ENCODE results near the gene FZD1.

FZD1 gene

DNA sequence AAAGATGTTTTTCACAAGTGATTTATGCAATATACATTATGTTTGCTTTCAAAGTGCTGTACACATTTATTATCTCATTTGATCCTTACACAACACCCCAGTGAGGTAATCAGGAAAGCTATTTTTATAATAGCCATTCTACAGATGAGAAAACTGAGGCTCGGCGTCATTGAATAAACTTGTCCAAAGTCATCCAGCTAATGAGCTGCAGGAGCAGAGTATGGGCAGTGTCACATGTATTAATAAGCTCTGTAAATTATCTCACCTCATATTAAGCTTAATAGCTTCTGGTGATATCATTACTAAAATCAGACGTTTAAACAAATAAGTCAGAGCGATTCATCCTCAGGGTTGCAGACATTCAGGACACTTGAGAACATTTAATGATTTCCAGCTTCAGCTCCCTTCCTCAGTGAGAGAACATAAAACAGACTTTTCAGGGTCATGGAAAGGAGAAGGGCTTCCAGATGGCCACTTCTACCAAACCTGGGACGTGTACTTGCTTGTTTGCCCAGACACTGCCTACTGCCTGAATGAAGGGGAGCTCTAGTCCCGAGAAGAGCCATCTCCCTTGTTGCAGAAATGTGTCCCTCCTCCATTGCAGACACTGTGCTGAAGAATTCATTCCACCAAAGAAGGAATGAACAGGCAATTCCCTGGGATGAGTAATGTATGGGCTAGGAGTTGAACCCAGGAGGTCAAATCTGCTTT lies 20.5 kb upstream of the FZD1 start:
- H3K9ac ChIP-seq (ENCODE audit: low read length) = no peak overlapping the region
- no peaks in the 10 kb centered on the region for H3K36me3 ChIP-seq (ENCODE audit: control insufficient read depth, insufficient read depth, low read length)
- no peak overlapping the region for H3K27ac ChIP-seq (ENCODE audit: low read depth, low read length)
- no peaks in the 10 kb centered on the region for H3K27me3 ChIP-seq (ENCODE audit: control insufficient read depth, insufficient read depth, low read length)
- H3K4me1 ChIP-seq (ENCODE audit: control insufficient read depth, insufficient read depth, low read length) = no peaks in the 10 kb centered on the region
- H3K4me3 ChIP-seq (ENCODE audit: low read length) = no peak overlapping the region

GRCh38 chr7:91247500-91247899 lies 16.7 kb upstream of the FZD1 start:
- no peaks in the 10 kb centered on the region for H3K27me3 ChIP-seq (ENCODE audit: control insufficient read depth, insufficient read depth, low read length)
- H3K4me3 ChIP-seq (ENCODE audit: low read length) = no peak overlapping the region
- no peak overlapping the region for H3K27ac ChIP-seq (ENCODE audit: low read depth, low read length)
- H3K4me1 ChIP-seq (ENCODE audit: control insufficient read depth, insufficient read depth, low read length) = no peaks in the 10 kb centered on the region
- H3K9ac ChIP-seq (ENCODE audit: low read length) = no peak overlapping the region
- no peaks in the 10 kb centered on the region for H3K36me3 ChIP-seq (ENCODE audit: control insufficient read depth, insufficient read depth, low read length)

DNA sequence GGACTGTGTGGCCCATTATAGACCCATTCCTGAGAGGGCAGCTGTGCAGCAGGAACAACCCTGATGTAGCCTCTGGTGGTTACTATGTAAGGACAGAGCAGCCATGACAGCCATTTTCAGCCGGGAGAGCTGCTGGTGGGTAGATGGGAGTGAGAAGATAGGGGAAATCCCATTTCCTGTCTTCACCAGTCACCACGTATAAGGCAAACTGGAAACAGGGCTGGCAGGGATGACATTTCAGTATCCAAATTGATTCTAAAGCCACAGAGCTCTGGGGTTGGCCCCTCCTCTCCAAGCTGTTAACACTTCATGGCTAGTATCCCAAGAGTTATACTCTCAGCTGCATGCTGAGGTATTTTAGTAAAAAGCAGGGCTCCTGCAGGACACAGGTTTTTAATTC lies 15.2 kb upstream of the FZD1 start:
- Histone ChIP-seq H3K4me1 (ENCODE audit: control insufficient read depth, insufficient read depth, low read length) (no peaks in the 10 kb centered on the region), H3K4me3 (ENCODE audit: low read length) (no peak overlapping the region), H3K9ac (ENCODE audit: low read length) (no peak overlapping the region), H3K27ac (ENCODE audit: low read depth, low read length) (no peak overlapping the region), H3K36me3 (ENCODE audit: control insufficient read depth, insufficient read depth, low read length) (no peaks in the 10 kb centered on the region), H3K27me3 (ENCODE audit: control insufficient read depth, insufficient read depth, low read length) (no peaks in the 10 kb centered on the region)

- Histone ChIP-seq H3K9ac (ENCODE audit: low read length) (no peak overlapping the region), H3K27ac (ENCODE audit: low read depth, low read length) (no peak overlapping the region), H3K4me1 (ENCODE audit: control insufficient read depth, insufficient read depth, low read length) (no peaks in the 10 kb centered on the region), H3K27me3 (ENCODE audit: control insufficient read depth, insufficient read depth, low read length) (no peaks in the 10 kb centered on the region), H3K4me3 (ENCODE audit: low read length) (no peak overlapping the region), H3K36me3 (ENCODE audit: control insufficient read depth, insufficient read depth, low read length) (no peaks in the 10 kb centered on the region)
Measured at GRCh38 chr7:91249506-91250233, 14.6 kb upstream of the FZD1 start.

DNA sequence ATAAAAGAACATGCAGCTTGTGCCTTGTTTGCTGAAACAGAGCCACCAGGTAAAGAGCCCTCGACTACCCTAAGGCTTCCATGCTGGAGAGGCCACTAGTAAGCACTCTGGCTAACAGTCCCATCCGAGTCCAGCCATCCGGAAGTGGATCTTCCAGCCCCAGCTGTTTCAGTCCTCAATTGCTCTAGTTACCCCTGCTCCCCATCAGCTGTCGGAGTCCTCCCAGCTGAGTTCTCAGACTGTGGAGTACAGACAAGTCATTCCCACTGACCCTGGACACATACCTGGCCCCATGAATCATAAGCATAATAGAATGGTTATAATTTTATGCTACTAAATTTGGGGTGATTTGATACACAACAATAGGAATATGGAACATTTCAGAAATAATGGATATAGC lies 13.5 kb upstream of the FZD1 start:
- Histone ChIP-seq H3K27me3 (ENCODE audit: control insufficient read depth, insufficient read depth, low read length) (no peaks in the 10 kb centered on the region), H3K36me3 (ENCODE audit: control insufficient read depth, insufficient read depth, low read length) (no peaks in the 10 kb centered on the region), H3K9ac (ENCODE audit: low read length) (no peak overlapping the region), H3K27ac (ENCODE audit: low read depth, low read length) (no peak overlapping the region), H3K4me1 (ENCODE audit: control insufficient read depth, insufficient read depth, low read length) (no peaks in the 10 kb centered on the region), H3K4me3 (ENCODE audit: low read length) (no peak overlapping the region)

DNA sequence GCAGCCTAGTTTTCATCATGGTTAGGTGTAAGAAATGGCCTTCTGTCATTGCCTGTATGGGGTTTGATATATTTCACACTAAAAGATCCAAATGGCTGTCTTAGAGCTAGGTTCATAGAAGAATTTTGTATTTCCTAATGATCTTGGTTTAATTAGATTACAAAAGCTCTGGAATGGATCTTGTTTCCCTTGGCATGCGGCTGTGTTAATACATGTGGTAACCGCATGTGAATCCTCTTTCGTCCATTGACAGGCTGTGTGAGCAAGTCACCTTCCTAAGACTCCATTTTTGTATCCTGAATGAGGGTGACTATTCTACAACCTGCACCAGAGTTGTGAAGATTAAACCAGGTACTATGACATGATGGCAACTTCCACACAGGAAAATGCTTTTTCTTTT lies 12.4 kb upstream of the FZD1 start:
- H3K4me1 ChIP-seq (ENCODE audit: control insufficient read depth, insufficient read depth, low read length) = no peaks in the 10 kb centered on the region
- H3K9ac ChIP-seq (ENCODE audit: low read length) = no peak overlapping the region
- no peaks in the 10 kb centered on the region for H3K36me3 ChIP-seq (ENCODE audit: control insufficient read depth, insufficient read depth, low read length)
- no peak overlapping the region for H3K4me3 ChIP-seq (ENCODE audit: low read length)
- H3K27ac ChIP-seq (ENCODE audit: low read depth, low read length) = no peak overlapping the region
- no peaks in the 10 kb centered on the region for H3K27me3 ChIP-seq (ENCODE audit: control insufficient read depth, insufficient read depth, low read length)

DNA sequence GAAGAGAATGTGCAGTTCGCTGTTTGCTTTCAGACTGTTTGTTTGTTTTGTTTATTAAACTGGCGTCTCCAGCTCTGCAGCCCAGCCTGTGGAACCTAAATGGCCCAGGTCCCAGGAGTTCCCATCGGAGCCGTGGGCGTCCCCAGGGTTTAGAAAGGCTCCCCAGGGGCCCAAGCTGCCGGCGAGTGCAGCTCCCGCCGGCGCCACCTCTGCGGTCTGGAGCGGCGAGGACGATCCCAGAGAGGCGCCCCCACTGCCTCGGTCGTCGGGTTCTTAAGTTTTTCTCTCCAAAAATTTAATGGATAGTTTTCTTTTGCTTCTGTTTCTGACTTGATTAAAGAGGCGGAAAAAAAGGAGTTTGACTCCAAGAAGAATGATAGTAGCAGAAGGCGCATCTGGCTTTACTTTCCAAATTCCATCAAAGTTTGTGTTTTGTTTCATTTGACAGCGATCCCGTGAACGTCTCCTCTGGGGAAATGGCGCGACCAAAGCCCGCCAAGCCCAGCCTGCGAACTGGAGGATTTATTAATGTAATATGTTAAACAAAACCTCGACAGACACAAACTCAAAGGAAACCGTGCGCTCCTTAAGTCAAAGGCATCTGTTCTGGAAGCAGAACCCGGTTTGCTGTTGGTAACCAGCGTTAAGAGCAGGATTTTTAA lies 718 bp upstream of the FZD1 start:
- H3K36me3 ChIP-seq (ENCODE audit: control insufficient read depth, insufficient read depth, low read length) = no peaks in the 10 kb centered on the region
- H3K27me3 ChIP-seq (ENCODE audit: control insufficient read depth, insufficient read depth, low read length) = no peaks in the 10 kb centered on the region
- no peak overlapping the region for H3K9ac ChIP-seq (ENCODE audit: low read length)
- peaks cover 6% of the 10 kb centered on the region for H3K4me1 ChIP-seq (ENCODE audit: control insufficient read depth, insufficient read depth, low read length)
- peak overlapping the region; percentile 84 for H3K27ac ChIP-seq (ENCODE audit: low read depth, low read length)
- H3K4me3 ChIP-seq (ENCODE audit: low read length) = peak overlapping the region; percentile 69

- peak overlapping the region; percentile 84 for H3K27ac ChIP-seq (ENCODE audit: low read depth, low read length)
- peak overlapping the region; percentile 4 for H3K9ac ChIP-seq (ENCODE audit: low read length)
- no peaks in the 10 kb centered on the region for H3K27me3 ChIP-seq (ENCODE audit: control insufficient read depth, insufficient read depth, low read length)
- peak overlapping the region; percentile 69 for H3K4me3 ChIP-seq (ENCODE audit: low read length)
- peaks cover 6% of the 10 kb centered on the region for H3K4me1 ChIP-seq (ENCODE audit: control insufficient read depth, insufficient read depth, low read length)
- H3K36me3 ChIP-seq (ENCODE audit: control insufficient read depth, insufficient read depth, low read length) = no peaks in the 10 kb centered on the region
Measured at GRCh38 chr7:91264924-91265681, 870 bp downstream of the FZD1 start.

- no peak overlapping the region for H3K9ac ChIP-seq (ENCODE audit: low read length)
- H3K36me3 ChIP-seq (ENCODE audit: control insufficient read depth, insufficient read depth, low read length) = no peaks in the 10 kb centered on the region
- H3K4me3 ChIP-seq (ENCODE audit: low read length) = peak overlapping the region; percentile 69
- H3K27me3 ChIP-seq (ENCODE audit: control insufficient read depth, insufficient read depth, low read length) = no peaks in the 10 kb centered on the region
- peak overlapping the region; percentile 84 for H3K27ac ChIP-seq (ENCODE audit: low read depth, low read length)
- H3K4me1 ChIP-seq (ENCODE audit: control insufficient read depth, insufficient read depth, low read length) = peaks cover 6% of the 10 kb centered on the region
Measured at GRCh38 chr7:91265693-91266066, 1.4 kb downstream of the FZD1 start.

DNA sequence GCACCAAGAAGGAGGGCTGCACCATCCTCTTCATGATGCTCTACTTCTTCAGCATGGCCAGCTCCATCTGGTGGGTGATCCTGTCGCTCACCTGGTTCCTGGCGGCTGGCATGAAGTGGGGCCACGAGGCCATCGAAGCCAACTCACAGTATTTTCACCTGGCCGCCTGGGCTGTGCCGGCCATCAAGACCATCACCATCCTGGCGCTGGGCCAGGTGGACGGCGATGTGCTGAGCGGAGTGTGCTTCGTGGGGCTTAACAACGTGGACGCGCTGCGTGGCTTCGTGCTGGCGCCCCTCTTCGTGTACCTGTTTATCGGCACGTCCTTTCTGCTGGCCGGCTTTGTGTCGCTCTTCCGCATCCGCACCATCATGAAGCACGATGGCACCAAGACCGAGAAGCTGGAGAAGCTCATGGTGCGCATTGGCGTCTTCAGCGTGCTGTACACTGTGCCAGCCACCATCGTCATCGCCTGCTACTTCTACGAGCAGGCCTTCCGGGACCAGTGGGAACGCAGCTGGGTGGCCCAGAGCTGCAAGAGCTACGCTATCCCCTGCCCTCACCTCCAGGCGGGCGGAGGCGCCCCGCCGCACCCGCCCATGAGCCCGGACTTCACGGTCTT lies 1.9 kb downstream of the FZD1 start:
- Histone ChIP-seq H3K27ac (ENCODE audit: low read depth, low read length) (no peak overlapping the region), H3K36me3 (ENCODE audit: control insufficient read depth, insufficient read depth, low read length) (no peaks in the 10 kb centered on the region), H3K4me1 (ENCODE audit: control insufficient read depth, insufficient read depth, low read length) (peaks cover 6% of the 10 kb centered on the region), H3K9ac (ENCODE audit: low read length) (no peak overlapping the region), H3K4me3 (ENCODE audit: low read length) (peak overlapping the region; percentile 69), H3K27me3 (ENCODE audit: control insufficient read depth, insufficient read depth, low read length) (no peaks in the 10 kb centered on the region)

- no peak overlapping the region for H3K9ac ChIP-seq (ENCODE audit: low read length)
Measured at GRCh38 chr7:91266689-91267090, 2.5 kb downstream of the FZD1 start.

More at GRCh38 chr7:91266689-91267090, 2.5 kb downstream of the FZD1 start:
- H3K27ac ChIP-seq (ENCODE audit: low read depth, low read length) = no peak overlapping the region
- peak overlapping the region; percentile 69 for H3K4me3 ChIP-seq (ENCODE audit: low read length)
- H3K27me3 ChIP-seq (ENCODE audit: control insufficient read depth, insufficient read depth, low read length) = no peaks in the 10 kb centered on the region
- no peaks in the 10 kb centered on the region for H3K36me3 ChIP-seq (ENCODE audit: control insufficient read depth, insufficient read depth, low read length)
- peaks cover 6% of the 10 kb centered on the region for H3K4me1 ChIP-seq (ENCODE audit: control insufficient read depth, insufficient read depth, low read length)
